PC-3 (cell line): ENCODE measurements around the gene IGF2BP2. TPM values are rescaled to one million over a fixed set of nuclear protein-coding genes. Genes with fewer than 3 reads are reported as not detected.

Experiments used
- ATAC-seq: fragments of 200-7000 bp; cut with Tn5 transposase; 2 replicates; pipeline ENCODE4 v1.9.1; 2020; ENCODE audit warnings: mild to moderate bottlenecking, moderate library complexity
- BruUV-seq: library from RNA; stranded (reverse); fragments of 400-500 nt; replicated peaks from 2 replicates; lab custom pipeline; 2021; lab: Mats Ljungman, UMichigan
- CTCF ChIA-PET: fragments of 300-600 bp; sonication (Branson Sonifier 250); formaldehyde crosslinking; loops from one replicate; lab custom pipeline; 2022; ENCODE audit warnings: antibody characterized with exemption; lab: Charles Lee
- POLR2A ChIA-PET: fragments of 300-600 bp; sonication (Branson Sonifier 250); formaldehyde crosslinking; loops from one replicate; lab custom pipeline; 2022; ENCODE audit warnings: antibody characterized with exemption; ENCODE audit not compliant: unreplicated experiment; lab: Charles Lee
- DNase-seq: peaks from one replicate; pipeline ENCODE4 v3.0.0-alpha.2; 2015
- H2AFZ ChIP-seq: fragments of 300-600 bp; sonication (generic); 2 replicates; pipeline ENCODE4 v1.6.0; 2016; ENCODE audit warnings: antibody characterized with exemption, low read length
- H3F3A ChIP-seq: fragments of 300-600 bp; sonication (generic); one replicate; pipeline ENCODE4 v1.6.0; 2017; ENCODE audit warnings: antibody characterized with exemption, low read length, control low read depth, mild to moderate bottlenecking; ENCODE audit not compliant: unreplicated experiment
- H3K27ac ChIP-seq: fragments of 300-600 bp; sonication (generic); 2 replicates; pipeline ENCODE4 v1.5.1; 2016; ENCODE audit warnings: mild to moderate bottlenecking, low read length
- H3K27me3 ChIP-seq: fragments of 300-600 bp; sonication (generic); 2 replicates; pipeline ENCODE4 v1.6.1; 2016; ENCODE audit warnings: low read length, mixed read lengths
- H3K36me3 ChIP-seq: fragments of 300-600 bp; sonication (generic); 2 replicates; pipeline ENCODE4 v1.6.1; 2016; ENCODE audit warnings: low read depth, mixed run types, low read length, mixed read lengths
- H3K4me1 ChIP-seq: fragments of 300-600 bp; sonication (generic); 2 replicates; pipeline ENCODE4 v1.5.1; 2016; ENCODE audit warnings: low read length; ENCODE audit not compliant: insufficient read depth
- H3K4me2 ChIP-seq: fragments of 300-600 bp; sonication (generic); 2 replicates; pipeline ENCODE4 v1.6.0; 2016; ENCODE audit warnings: low read length
- H3K4me3 ChIP-seq: fragments of 300-600 bp; sonication (generic); 2 replicates; pipeline ENCODE4 v1.5.1; 2016; ENCODE audit warnings: mild to moderate bottlenecking, low read length, mixed read lengths
- H3K79me2 ChIP-seq: fragments of 300-600 bp; sonication (generic); 2 replicates; pipeline ENCODE4 v1.6.1; 2017; ENCODE audit warnings: low read length, mixed read lengths
- H3K9ac ChIP-seq: fragments of 300-600 bp; sonication (generic); 2 replicates; pipeline ENCODE4 v1.6.0; 2016; ENCODE audit warnings: mild to moderate bottlenecking, low read length
- H3K9me2 ChIP-seq: fragments of 300-600 bp; sonication (generic); replicated peaks from 2 replicates; pipeline ENCODE4 v1.6.1; 2016; ENCODE audit warnings: mixed run types, low read length, mixed read lengths
- H3K9me3 ChIP-seq: fragments of 300-600 bp; sonication (generic); 2 replicates; pipeline ENCODE4 v1.6.1; 2016; ENCODE audit warnings: low read length, mixed read lengths
- H4K20me1 ChIP-seq: fragments of 300-600 bp; sonication (generic); 2 replicates; pipeline ENCODE4 v1.6.1; 2016; ENCODE audit warnings: low read length, mixed read lengths
- CTCF ChIP-seq: fragments of 300-600 bp; sonication (generic); conservative IDR thresholded peaks from 2 replicates; pipeline ENCODE4 v1.5.1; 2017; ENCODE audit warnings: antibody characterized with exemption, low read depth, mild to moderate bottlenecking, low read length
- EZH2 ChIP-seq: fragments of 300-600 bp; sonication (generic); IDR thresholded peaks from one replicate; pipeline ENCODE4 v1.6.1; 2017; ENCODE audit warnings: antibody characterized with exemption, mild to moderate bottlenecking, low read length; ENCODE audit not compliant: unreplicated experiment
- EZH2phosphoT487 ChIP-seq: fragments of 300-600 bp; sonication (generic); IDR thresholded peaks from 2 replicates; pipeline ENCODE4 v1.6.1; 2018; ENCODE audit warnings: mild to moderate bottlenecking, antibody characterized with exemption, low read length, borderline replicate concordance
- intact Hi-C: fragments of 100-400 bp; cut with micrococcal nuclease; formaldehyde crosslinking; loops from 2 replicates; pipeline ENCODE4 v1.9.0; 2023
- total RNA-seq: library from RNA; depleted of rRNA; stranded (reverse); fragments of >200 nt; gene quantifications from 2 replicates; pipeline ENCODE4 v1.2.3, GENCODE V29; 2014

IGF2BP2 gene
- total RNA-seq, 1 experiment from 2014 or later = 81.2 TPM

- Histone ChIP-seq H3K9me2 (no peaks in the 10 kb centered on the region), H3K4me1 (peaks cover 50% of the 10 kb centered on the region), H3K36me3 (peaks cover 5% of the 10 kb centered on the region; the same call in 1 of the 2 replicates), H4K20me1 (peaks cover 35% of the 10 kb centered on the region), H3K4me3 (peak overlapping the region; percentile 85), H3K27me3 (no peaks in the 10 kb centered on the region), H3K79me2 (peaks cover 93% of the 10 kb centered on the region), H3K9me3 (no peaks in the 10 kb centered on the region), H3K4me2 (peak overlapping the region; percentile 92), H3K27ac (peak overlapping the region; percentile 83), H3F3A (peaks cover 16% of the 10 kb centered on the region), H2AFZ (no peak overlapping the region), H3K9ac (peak overlapping the region; percentile 92)
- intact Hi-C loops = loop anchor here (1.0 to 5.0 kb wide), 5 partner anchors 26 to 160 kb away; no protein-coding TSS in a partner anchor
- CTCF ChIA-PET = interaction anchor here (1.7 kb wide), 1 partner anchor 162 kb away, joined by 6 read pairs; no protein-coding TSS in a partner anchor
- POLR2A ChIA-PET = interaction anchor here (0.5 to 1.0 kb wide), 7 partner anchors 34 to 121 kb away, joined by 3 to 5 read pairs (median 3); no protein-coding TSS in a partner anchor
- peak; percentile 89 for DNase-seq
- no peak for TF ChIP-seq EZH2
- no peak for TF ChIP-seq CTCF
- TF ChIP-seq EZH2phosphoT487 = no peak
- ATAC-seq = peak; percentile 1
- BruUV-seq = no TSS peak
These were observed 2.4 kb downstream of the IGF2BP2 start for GRCh38 chr3:185822221-185823000.

- BruUV-seq = TSS peak; percentile 78
- H2AFZ ChIP-seq = no peak overlapping the region
- H3K4me2 ChIP-seq = peak overlapping the region; percentile 92
- H3K9me3 ChIP-seq = no peaks in the 10 kb centered on the region
- peak overlapping the region; percentile 85 for H3K4me3 ChIP-seq
- POLR2A ChIA-PET = interaction anchor here (0.5 to 1.1 kb wide), 9 partner anchors 24 to 115 kb away, joined by 3 to 15 read pairs (median 5); no protein-coding TSS in a partner anchor
- H4K20me1 ChIP-seq = peaks cover 47% of the 10 kb centered on the region
- peaks cover 16% of the 10 kb centered on the region for H3F3A ChIP-seq
- ATAC-seq (peak; percentile 31), DNase-seq (peak; percentile 94)
- no peaks in the 10 kb centered on the region for H3K36me3 ChIP-seq
- peak overlapping the region; percentile 83 for H3K27ac ChIP-seq
- intact Hi-C loops = loop anchor here (1.0 to 5.0 kb wide), 5 partner anchors 34 to 159 kb away; no protein-coding TSS in a partner anchor
- no peaks in the 10 kb centered on the region for H3K9me2 ChIP-seq
- H3K9ac ChIP-seq = peak overlapping the region; percentile 62
- no peak for TF ChIP-seq EZH2
- TF ChIP-seq EZH2phosphoT487 = no peak
- peaks cover 44% of the 10 kb centered on the region for H3K4me1 ChIP-seq
- CTCF ChIA-PET = interaction anchor here (0.7 kb wide), 1 partner anchor 86 kb away, joined by 3 read pairs; no protein-coding TSS in a partner anchor
- H3K27me3 ChIP-seq = no peaks in the 10 kb centered on the region
- peaks cover 93% of the 10 kb centered on the region for H3K79me2 ChIP-seq
These were observed 3.7 kb downstream of the IGF2BP2 start for GRCh38 chr3:185820973-185821758.
